HEK293 (cell line): ENCODE results near the gene MACF1.

Experiments
- CTCF ChIP-seq: fragments of 450-650 bp; formaldehyde crosslinking; IDR thresholded peaks from 2 replicates; pipeline ENCODE4 v1.5.1; 2016; ENCODE audit warnings: missing biosample characterization, missing genetic modification characterization
- KLF16 ChIP-seq: fragments of 450-650 bp; formaldehyde crosslinking; IDR thresholded peaks from 2 replicates; pipeline ENCODE4 v1.5.1; 2017; ENCODE audit warnings: missing biosample characterization, missing genetic modification characterization
- MYNN ChIP-seq: fragments of 450-650 bp; formaldehyde crosslinking; IDR thresholded peaks from 2 replicates; pipeline ENCODE4 v1.5.1; 2016; ENCODE audit warnings: missing biosample characterization, missing genetic modification characterization, borderline replicate concordance
- YY1 ChIP-seq: fragments of 450-650 bp; formaldehyde crosslinking; IDR thresholded peaks from 2 replicates; pipeline ENCODE4 v1.5.1; 2018; ENCODE audit warnings: missing biosample characterization, missing genetic modification characterization
- ZBTB20 ChIP-seq: fragments of 450-650 bp; formaldehyde crosslinking; IDR thresholded peaks from 2 replicates; pipeline ENCODE4 v1.5.1; 2016; ENCODE audit warnings: missing biosample characterization, missing genetic modification characterization
- ZNF211 ChIP-seq: fragments of 450-650 bp; formaldehyde crosslinking; IDR thresholded peaks from 2 replicates; pipeline ENCODE4 v1.5.1; 2016; ENCODE audit warnings: low read depth, missing biosample characterization, missing genetic modification characterization
- ZNF362 ChIP-seq: fragments of 450-650 bp; formaldehyde crosslinking; IDR thresholded peaks from 2 replicates; pipeline ENCODE4 v1.5.1; 2016; ENCODE audit warnings: missing biosample characterization, missing genetic modification characterization
- ZNF513 ChIP-seq: fragments of 450-650 bp; IDR thresholded peaks from 2 replicates; pipeline ENCODE4 v1.5.1; 2018; ENCODE audit warnings: missing biosample characterization, missing genetic modification characterization
- ZNF549 ChIP-seq: fragments of 450-650 bp; IDR thresholded peaks from 2 replicates; pipeline ENCODE4 v1.5.1; 2018; ENCODE audit warnings: missing biosample characterization, missing genetic modification characterization, mild to moderate bottlenecking, inconsistent platforms, moderate library complexity
- ZNF707 ChIP-seq: fragments of 450-650 bp; formaldehyde crosslinking; IDR thresholded peaks from 2 replicates; pipeline ENCODE4 v1.5.1; 2016; ENCODE audit warnings: missing biosample characterization, missing genetic modification characterization

DNA sequence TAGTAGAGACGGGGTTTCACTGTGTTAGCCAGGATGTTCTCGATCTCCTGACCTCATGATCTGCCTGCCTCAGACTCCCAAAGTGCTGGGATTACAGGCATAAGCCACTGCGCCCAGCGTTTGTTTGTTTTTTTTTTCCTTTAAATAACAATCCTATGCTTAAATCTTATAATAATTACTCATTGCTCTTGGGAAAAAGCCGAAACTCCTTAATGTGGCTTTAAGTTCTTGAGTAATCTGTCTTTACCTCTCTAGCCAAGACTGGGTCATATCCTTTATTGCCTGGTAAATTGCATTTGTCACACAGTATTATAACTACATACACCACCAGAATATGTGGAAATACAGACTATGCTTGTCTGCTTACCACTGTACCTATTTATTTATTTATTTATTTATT, 97.1 kb downstream of the MACF1 start:
- TF ChIP-seq CTCF (tag by site-specific recombination) (no peak), ZNF549 (tag by site-specific recombination) (no peak), ZNF362 (tag by site-specific recombination) (no peak), MYNN (no peak), YY1 (no peak), ZNF513 (tag by site-specific recombination) (no peak), ZNF707 (tag by site-specific recombination) (no peak), ZNF211 (tag by site-specific recombination) (no peak), ZBTB20 (tag by site-specific recombination) (no peak), KLF16 (tag by site-specific recombination) (no peak)
